Activated CD4-positive, alpha-beta T cell treated with anti-CD3 and anti-CD28 coated beads for 1 hour (primary cell): ENCODE measurements around the gene PILRA.
A peak's percentile ranks its signal among the peaks of the same experiment; 100 is the strongest.
"Not testable (repeated sequence)": the region's sequence is repeated elsewhere in the genome, so short reads cannot be mapped to it uniquely, and the experiment has no call there.

Experiments used
- DNase-seq: peaks from one replicate; pipeline ENCODE4 v3.0.0-alpha.2; 2020

The PILRA gene

GRCh38 chr7:100373261-100373831 is at the start of gene PILRA:
PILRA (plus strand) TSS chr7:100373487; CDS start chr7:100373657, 170 bp downstream.
- DNase-seq: no peak

- DNase-seq: not testable (repeated sequence)
Observed at GRCh38 chr7:100324194-100324593, 49.1 kb upstream of the PILRA start.

DNA sequence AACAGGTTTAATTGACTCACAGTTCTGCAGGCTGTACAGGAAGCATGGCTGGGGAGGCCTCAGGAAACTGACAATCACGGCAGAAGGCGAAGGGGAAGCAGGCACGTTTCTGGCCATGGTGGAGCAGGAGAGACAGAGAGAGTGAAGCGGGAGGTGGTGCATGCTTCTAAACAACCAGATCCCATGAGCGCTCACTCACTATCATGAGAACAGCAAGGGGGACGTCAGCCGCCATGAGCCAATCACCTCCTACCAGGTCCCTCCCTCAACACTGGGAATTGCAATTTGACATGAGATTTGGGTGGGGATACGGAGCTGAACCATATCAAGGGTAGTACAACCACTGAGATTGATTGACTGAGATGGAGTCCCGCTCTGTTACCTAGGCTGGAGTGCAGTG is 47.6 kb upstream of the PILRA start:
- DNase-seq: not testable (repeated sequence)

- DNase-seq: not testable (repeated sequence)
Observed at GRCh38 chr7:100326914-100327313, 46.4 kb upstream of the PILRA start.

DNA sequence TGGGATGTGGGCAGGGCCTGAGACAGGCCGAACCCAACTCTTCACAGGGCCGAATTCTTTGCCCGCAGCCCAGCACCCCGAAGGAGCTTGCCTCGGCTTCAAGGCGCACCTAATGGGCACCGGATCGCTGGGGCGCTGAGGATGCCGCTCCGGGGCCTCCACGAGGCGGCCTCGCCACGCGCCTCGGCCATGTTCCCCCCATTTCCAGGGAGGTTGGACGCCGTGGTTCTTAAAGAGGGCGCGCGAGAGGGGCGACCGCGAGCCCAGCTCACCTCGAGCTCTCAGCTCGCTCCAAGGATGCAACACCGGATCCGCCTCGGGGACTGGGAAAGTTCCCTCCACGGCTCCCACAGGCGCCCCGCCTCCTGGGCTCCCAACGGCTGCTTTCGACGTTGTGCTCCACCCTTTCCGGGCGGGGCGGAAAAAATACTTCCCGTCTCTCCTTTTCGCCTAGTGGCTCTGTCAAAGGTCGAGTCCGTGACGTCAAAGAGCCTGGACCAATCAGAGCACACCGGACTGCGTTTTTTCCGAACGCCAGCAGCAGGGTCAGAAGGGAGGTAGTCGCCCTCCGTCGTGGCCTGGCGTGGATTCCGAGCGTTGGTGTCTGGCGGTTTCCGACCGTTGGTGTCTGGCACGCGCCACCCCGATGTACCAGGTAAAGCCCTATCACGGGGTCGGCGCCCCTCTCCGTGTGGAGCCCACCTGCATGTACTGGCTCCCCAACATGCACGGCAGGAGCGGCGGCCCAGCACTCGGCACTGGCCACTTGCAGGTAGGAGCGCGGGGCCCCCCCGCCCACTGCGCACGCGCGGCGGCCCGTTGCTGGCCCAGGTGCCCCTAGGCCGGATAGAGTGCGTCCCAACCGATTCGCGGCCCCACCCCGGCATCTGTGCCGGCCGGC is 37.5 kb upstream of the PILRA start:
- DNase-seq: peak; percentile 77

DNA sequence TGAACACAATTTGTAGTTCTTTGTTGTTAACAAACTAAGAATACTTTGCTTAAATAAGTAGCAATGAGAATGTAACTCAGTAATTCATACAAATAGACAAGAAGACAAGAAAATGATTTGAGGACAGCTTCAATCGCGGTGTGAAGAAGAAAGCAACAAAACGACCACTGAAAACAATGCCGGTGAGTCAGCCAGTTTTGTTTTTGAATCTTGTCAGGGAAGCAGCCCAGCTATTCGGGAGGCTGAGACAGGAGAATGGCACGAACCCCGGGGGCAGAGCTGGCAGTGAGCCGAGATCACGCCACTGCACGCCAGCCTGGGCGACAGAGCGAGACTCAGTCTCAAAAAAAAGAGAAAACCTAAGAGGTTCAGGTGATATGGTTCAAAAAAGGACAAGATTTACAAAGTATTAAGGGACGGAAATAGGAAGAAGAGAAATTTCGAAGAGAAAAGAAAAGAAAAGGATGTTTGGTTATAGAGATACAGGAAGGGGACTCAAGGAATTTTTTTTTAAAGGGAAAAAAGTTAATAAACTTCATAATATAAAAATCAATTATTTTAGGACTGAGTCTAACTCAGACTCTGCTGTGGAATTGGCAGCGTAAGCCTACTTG is 35.1 kb upstream of the PILRA start:
- not testable (repeated sequence) for DNase-seq

- not testable (repeated sequence) for DNase-seq
Observed at GRCh38 chr7:100341286-100341685, 32.0 kb upstream of the PILRA start.

DNA sequence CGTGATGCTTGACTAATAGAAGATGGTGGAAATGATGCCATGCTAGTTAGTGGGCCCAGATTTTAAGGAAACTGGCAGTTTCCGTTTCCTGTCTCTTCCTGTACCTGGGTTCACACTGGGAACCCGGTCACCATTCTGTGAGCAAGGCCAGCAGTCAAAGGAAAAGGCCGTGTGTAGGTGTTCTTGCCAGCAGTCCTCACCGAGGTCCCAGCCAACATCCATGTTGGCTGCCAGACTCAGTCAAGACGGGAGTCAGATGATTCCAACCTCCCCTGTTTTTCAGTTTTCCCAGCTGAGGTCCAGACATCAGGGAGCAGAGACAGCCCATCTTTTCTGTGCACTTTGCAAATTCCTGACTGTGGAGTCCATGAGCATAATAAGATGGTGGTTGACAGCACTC is 30.5 kb upstream of the PILRA start:
- no peak for DNase-seq

DNA sequence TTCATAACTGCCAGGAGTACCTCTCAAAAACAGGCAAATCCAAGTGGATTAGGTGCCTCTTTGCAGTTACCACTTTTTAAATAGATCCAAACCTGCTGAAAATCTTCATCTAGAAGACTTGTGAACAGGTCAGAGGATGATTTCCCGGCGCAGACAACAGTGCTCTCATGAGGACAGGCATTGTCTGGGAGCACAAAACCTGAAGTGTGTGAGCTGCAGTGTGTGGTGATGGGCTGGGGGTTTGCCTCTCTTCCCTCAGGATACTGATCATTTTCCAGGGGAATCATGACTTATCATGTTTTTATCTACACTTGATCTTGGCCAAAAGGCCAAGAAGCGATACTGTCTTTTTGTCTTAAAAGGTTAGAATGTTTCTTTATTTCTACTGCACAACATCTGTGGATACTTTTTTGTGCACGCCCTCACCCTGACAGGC is 29.1 kb upstream of the PILRA start:
- DNase-seq: not testable (repeated sequence)

GRCh38 chr7:100344560-100345287 is 28.6 kb upstream of the PILRA start:
- DNase-seq: peak; percentile 72

- peak; percentile 61 for DNase-seq
Observed at GRCh38 chr7:100345288-100345672, 28.0 kb upstream of the PILRA start.

DNA sequence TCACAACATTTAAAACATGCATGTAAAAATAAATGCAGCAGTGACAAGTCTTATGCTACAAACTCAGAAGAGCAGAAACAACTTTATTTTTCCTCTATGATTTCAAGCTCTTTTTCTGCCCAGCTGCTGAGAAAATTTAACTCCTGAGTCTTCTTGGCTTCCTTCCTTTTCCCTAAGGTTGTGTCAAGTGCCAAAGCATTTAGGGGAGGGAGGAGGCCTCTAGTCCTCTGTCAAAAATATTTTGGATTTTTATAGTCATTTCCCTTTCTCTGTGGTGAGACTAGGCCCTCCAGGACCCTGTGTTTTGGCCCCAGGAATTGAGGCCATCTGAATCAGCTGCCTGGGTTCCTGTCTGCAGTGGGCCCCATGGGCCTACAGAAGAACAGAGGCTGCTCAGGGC is 26.4 kb upstream of the PILRA start:
- DNase-seq: no peak

GRCh38 chr7:100348805-100349204 is 24.5 kb upstream of the PILRA start:
- no peak for DNase-seq

- DNase-seq: no peak
Observed at GRCh38 chr7:100349757-100350156, 23.5 kb upstream of the PILRA start.

GRCh38 chr7:100351657-100352058 is 21.6 kb upstream of the PILRA start:
- DNase-seq: no peak

DNA sequence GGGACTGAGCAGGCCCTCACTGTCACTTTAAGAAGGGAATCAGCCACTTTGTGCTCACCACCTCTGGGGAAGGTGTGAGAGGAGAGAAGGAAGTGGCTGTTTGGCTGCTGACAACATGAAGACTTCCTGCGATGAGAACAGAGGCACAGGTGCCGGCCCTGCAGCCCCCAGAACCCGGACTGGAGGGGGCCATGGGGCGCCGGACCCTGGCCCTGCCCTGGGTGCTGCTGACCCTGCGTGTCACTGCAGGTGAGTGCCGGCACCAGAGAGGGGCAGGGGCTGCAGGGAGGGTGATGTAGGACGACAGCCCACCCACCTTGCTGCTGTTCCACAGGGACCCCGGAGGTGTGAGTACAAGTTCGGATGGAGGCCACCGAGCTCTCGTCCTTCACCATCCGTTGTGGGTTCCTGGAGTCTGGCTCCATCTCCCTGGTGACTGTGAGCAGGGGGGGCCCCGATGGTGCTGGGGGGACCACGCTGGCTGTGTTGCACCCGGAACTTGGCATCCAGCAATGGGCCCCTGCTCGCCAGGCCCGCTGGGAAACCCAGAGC is 21.0 kb upstream of the PILRA start:
- DNase-seq: not testable (repeated sequence)

DNA sequence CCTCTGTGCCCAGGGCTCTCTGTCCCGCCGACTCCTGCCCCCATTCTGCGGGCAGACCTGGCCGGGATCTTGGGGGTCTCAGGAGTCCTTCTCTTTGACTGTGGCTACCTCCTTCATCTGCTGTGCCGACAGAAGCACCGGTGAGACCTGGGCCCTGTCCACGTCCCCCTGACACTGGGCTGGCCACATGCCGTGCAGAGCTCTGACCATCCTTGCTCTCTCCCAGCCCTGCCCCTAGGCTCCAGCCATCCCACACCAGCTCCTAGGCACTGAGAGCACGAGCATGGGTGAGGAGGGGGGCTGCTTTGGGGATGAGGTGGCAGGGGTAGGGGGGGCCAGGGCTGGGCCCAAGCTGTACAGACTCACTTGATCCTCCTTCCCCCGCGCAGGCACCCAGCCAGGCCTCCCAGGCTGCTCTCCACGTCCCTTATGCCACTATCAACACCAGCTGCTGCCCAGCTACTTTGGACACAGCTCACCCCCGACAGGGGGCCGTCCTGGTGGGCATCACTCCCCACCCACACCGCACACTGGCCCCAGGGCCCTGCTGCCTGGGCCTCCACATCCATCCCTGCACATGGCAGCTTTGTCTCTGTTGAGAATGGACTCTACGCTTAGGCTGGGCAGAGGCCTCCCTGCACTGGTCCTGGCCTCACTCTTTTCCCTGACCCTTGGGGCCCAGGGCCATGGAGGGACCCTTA is 20.2 kb upstream of the PILRA start:
- DNase-seq: no peak

GRCh38 chr7:100353685-100354330 is 19.5 kb upstream of the PILRA start:
- DNase-seq: no peak

GRCh38 chr7:100356416-100357068 is 16.7 kb upstream of the PILRA start:
- no peak for DNase-seq

GRCh38 chr7:100357131-100357561 is 16.1 kb upstream of the PILRA start:
- DNase-seq: no peak
